ENCODE data around the gene EXOC2.

Gene EXOC2

DNA sequence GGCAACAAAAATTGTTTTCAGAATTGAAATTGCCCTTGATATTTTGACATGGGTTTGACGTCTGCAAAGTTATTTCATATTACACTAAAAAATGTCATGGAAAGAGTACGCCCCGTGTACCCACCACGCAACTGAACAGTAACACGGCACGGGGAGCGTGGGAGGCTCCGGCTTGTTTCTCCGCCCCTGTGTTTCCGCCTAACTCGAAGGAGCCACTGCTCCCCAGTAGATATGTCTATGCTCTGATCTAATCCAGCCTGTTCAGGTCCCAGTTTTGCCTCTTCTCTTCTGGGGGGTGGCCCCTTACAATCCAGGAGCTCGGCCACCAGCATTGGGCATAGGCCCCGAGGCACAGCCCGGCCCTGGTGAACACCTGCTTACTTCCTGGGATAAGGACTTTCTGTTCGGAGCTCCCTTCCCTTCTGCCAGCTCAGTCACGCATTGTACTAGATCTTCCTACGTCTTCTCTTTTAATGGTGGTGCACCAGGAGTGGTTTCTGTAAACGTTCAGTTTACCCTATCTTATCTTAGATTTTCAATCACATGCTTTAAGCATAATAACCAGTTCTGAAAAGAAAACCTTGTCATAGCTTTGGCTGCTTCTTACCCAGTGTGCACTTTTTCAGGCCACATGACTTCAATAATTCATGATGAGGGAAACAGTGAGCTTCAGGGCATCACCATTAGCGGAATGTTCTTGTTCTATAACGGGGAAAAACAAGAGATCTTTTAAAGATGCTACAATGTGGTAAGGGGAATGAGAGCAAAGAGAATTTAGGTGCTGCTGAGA is 43.9 kb upstream of the EXOC2 start:
- H2AFZ ChIP-seq (ENCODE audit: low read length) = no peak overlapping the region
- no peak for TF ChIP-seq EZH2 (IDR thresholded peaks at IDR 0.05; ENCODE audit: borderline replicate concordance, low read length)
- TF ChIP-seq, protein P1, sequence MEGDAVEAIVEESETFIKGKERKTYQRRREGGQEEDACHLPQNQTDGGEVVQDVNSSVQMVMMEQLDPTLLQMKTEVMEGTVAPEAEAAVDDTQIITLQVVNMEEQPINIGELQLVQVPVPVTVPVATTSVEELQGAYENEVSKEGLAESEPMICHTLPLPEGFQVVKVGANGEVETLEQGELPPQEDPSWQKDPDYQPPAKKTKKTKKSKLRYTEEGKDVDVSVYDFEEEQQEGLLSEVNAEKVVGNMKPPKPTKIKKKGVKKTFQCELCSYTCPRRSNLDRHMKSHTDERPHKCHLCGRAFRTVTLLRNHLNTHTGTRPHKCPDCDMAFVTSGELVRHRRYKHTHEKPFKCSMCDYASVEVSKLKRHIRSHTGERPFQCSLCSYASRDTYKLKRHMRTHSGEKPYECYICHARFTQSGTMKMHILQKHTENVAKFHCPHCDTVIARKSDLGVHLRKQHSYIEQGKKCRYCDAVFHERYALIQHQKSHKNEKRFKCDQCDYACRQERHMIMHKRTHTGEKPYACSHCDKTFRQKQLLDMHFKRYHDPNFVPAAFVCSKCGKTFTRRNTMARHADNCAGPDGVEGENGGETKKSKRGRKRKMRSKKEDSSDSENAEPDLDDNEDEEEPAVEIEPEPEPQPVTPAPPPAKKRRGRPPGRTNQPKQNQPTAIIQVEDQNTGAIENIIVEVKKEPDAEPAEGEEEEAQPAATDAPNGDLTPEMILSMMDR (IDR thresholded peaks at IDR 0.05; ENCODE audit: low read length) = no peak

DNA sequence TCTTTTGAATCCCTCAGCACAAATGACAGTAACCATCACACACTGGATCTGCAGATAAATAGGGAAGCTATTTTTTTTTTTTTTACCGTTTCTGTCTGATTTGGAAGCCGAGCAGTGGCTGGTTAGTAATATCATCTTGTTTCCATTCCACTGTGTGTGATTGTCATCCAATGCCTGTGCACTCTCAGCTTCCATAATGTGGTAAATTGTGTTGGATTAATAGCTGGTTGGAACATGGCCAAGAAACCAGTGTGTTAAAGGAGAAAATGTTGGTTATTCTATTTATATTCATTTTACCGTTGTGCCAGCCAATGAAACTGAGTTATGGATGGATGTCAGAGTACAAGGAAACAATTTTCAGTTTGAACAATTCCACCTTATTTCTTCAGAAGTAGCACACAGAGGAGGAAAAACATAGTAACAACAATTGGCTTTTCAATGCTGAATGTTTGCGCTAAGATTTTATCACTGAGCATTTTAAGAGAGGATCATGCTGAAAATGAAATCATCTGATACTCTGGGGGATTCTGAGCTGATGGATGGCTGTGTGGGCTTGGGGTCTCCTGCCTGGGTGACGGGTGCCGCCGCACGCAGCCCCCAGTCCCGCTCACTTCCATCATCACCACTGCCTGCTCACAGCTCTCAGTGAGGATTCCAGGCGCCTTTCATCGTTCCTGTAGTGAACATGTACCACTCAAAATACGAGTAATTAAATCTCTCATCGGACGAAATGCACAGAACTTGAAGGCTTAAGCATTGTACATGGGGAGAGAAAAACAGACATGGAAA is 40.7 kb upstream of the EXOC2 start:
- no peaks in the 10 kb centered on the region for H3K9me3 ChIP-seq (ENCODE audit: low read length)
- H3K27me3 ChIP-seq (ENCODE audit: insufficient read depth, low read length) = no peaks in the 10 kb centered on the region; the same call in 1 of the 2 replicates
- no peaks in the 10 kb centered on the region for H3K36me3 ChIP-seq (ENCODE audit: insufficient read depth, low read length)
- no peaks in the 10 kb centered on the region for H3K9me2 ChIP-seq (ENCODE audit: low read depth, low read length)
- no peaks in the 10 kb centered on the region for H3F3A ChIP-seq (ENCODE audit: insufficient read depth, low read length)
- no peak overlapping the region for H3K9ac ChIP-seq (ENCODE audit: low read length)
- no peaks in the 10 kb centered on the region for H3K4me1 ChIP-seq (ENCODE audit: insufficient read depth, low read length, severe bottlenecking)
- no peak overlapping the region for H3K4me2 ChIP-seq (ENCODE audit: low read length)
- H2AFZ ChIP-seq (ENCODE audit: low read length) = no peak overlapping the region
- H3K4me3 ChIP-seq (ENCODE audit: low read depth, low read length, poor library complexity, severe bottlenecking) = no peak overlapping the region
- no peaks in the 10 kb centered on the region for H4K20me1 ChIP-seq (ENCODE audit: insufficient read depth, low read length)
- no peaks in the 10 kb centered on the region for H3K79me2 ChIP-seq (ENCODE audit: insufficient read depth, low read length)
- H3K27ac ChIP-seq (ENCODE audit: low read depth, low read length, poor library complexity, severe bottlenecking) = no peak overlapping the region
- TF ChIP-seq, protein P1 (IDR thresholded peaks at IDR 0.05; ENCODE audit: low read length) = no peak
- TF ChIP-seq EZH2 (IDR thresholded peaks at IDR 0.05; ENCODE audit: borderline replicate concordance, low read length) = no peak

More for the DNA sequence above, 43.9 kb upstream of the EXOC2 start:
- no peaks in the 10 kb centered on the region for H3K9me2 ChIP-seq (ENCODE audit: low read depth, low read length)
- H3K79me2 ChIP-seq (ENCODE audit: insufficient read depth, low read length) = no peaks in the 10 kb centered on the region
- no peaks in the 10 kb centered on the region for H3K27me3 ChIP-seq (ENCODE audit: insufficient read depth, low read length)
- H4K20me1 ChIP-seq (ENCODE audit: insufficient read depth, low read length) = no peaks in the 10 kb centered on the region
- no peak overlapping the region for H3K4me3 ChIP-seq (ENCODE audit: low read depth, low read length, poor library complexity, severe bottlenecking)
- no peak overlapping the region for H3K4me2 ChIP-seq (ENCODE audit: low read length)
- no peak overlapping the region for H3K9ac ChIP-seq (ENCODE audit: low read length)
- no peaks in the 10 kb centered on the region for H3K36me3 ChIP-seq (ENCODE audit: insufficient read depth, low read length)
- H3K9me3 ChIP-seq (ENCODE audit: low read length) = no peaks in the 10 kb centered on the region
- H3K4me1 ChIP-seq (ENCODE audit: insufficient read depth, low read length, severe bottlenecking) = no peaks in the 10 kb centered on the region
- H3F3A ChIP-seq (ENCODE audit: insufficient read depth, low read length) = no peaks in the 10 kb centered on the region
- no peak overlapping the region for H3K27ac ChIP-seq (ENCODE audit: low read depth, low read length, poor library complexity, severe bottlenecking)

DNA sequence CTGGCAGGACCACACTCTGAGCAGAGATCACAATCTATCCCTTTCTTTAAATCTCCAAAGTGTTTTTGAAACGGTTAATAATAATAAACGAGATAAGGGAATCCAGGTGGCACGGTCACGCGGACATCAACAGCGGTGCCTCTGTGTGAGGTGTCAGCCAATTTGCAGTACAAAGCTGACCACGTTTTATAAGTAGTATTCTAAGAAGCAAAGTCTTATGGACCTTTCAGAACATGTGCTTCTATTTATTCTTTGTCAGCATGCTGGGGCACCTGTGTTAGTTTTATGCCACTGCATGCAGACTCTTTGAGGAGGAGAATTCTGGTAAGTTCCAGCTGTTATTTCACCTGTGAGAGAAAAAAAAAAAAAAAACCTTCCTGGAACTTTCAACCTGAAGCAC is 39.0 kb upstream of the EXOC2 start:
- no peak for TF ChIP-seq EZH2 (IDR thresholded peaks at IDR 0.05; ENCODE audit: borderline replicate concordance, low read length)
- TF ChIP-seq, protein P1 (IDR thresholded peaks at IDR 0.05; ENCODE audit: low read length) = no peak
- no peaks in the 10 kb centered on the region for H3K79me2 ChIP-seq (ENCODE audit: insufficient read depth, low read length)
- no peaks in the 10 kb centered on the region for H3K9me2 ChIP-seq (ENCODE audit: low read depth, low read length)
- H3F3A ChIP-seq (ENCODE audit: insufficient read depth, low read length) = no peaks in the 10 kb centered on the region
- H2AFZ ChIP-seq (ENCODE audit: low read length) = no peak overlapping the region
- no peaks in the 10 kb centered on the region for H3K9me3 ChIP-seq (ENCODE audit: low read length)
- H3K4me1 ChIP-seq (ENCODE audit: insufficient read depth, low read length, severe bottlenecking) = no peaks in the 10 kb centered on the region
- H3K36me3 ChIP-seq (ENCODE audit: insufficient read depth, low read length) = no peaks in the 10 kb centered on the region
- H3K27ac ChIP-seq (ENCODE audit: low read depth, low read length, poor library complexity, severe bottlenecking) = no peak overlapping the region
- no peak overlapping the region for H3K9ac ChIP-seq (ENCODE audit: low read length)
- H3K4me3 ChIP-seq (ENCODE audit: low read depth, low read length, poor library complexity, severe bottlenecking) = no peak overlapping the region
- no peak overlapping the region for H3K4me2 ChIP-seq (ENCODE audit: low read length)
- H4K20me1 ChIP-seq (ENCODE audit: insufficient read depth, low read length) = no peaks in the 10 kb centered on the region
- no peaks in the 10 kb centered on the region; the same call in 1 of the 2 replicates for H3K27me3 ChIP-seq (ENCODE audit: insufficient read depth, low read length)

All from OCI-LY1 (cell line).